Psoas muscle (tissue), 8 donors: ENCODE data around the gene RAPGEF5. TPM values are rescaled to one million over a fixed set of nuclear protein-coding genes. Genes with fewer than 3 reads are reported as not detected.

Experiments used
- ATAC-seq, 4 donors: fragments of 200-7000 bp; cut with Tn5 transposase; one replicate each; pipeline ENCODE4 v1.9.1; 2020; ENCODE audit warnings: moderate library complexity in 3 of 4, mild to moderate bottlenecking in 2 of 4
- DNase-seq, 2 donors: peaks; one replicate each; pipeline ENCODE4 v3.0.0-alpha.2; 2020
- H3K27ac ChIP-seq: fragments of 200-600 bp; one replicate; pipeline ENCODE4 v1.8.0; 2022
- H3K27me3 ChIP-seq, 3 donors: fragments of 200-600 bp in 1 of 3; one replicate each; pipeline versions ENCODE4 v1.6.1 to v1.8.0; 2013 to 2022; ENCODE audit warnings: low read length in 2 of 3, mild to moderate bottlenecking in 2 of 3, moderate library complexity in 1 of 3; ENCODE audit not compliant: insufficient read depth in 3 of 3
- H3K36me3 ChIP-seq, 2 donors: fragments of 200-600 bp in 1 of 2; one replicate each; pipeline versions ENCODE4 v1.6.1 to v1.8.0; 2013 to 2022; ENCODE audit warnings: low read depth in 1 of 2, mild to moderate bottlenecking in 1 of 2, moderate library complexity in 1 of 2; ENCODE audit not compliant: insufficient read depth in 1 of 2
- H3K4me1 ChIP-seq: fragments of 200-600 bp; one replicate; pipeline ENCODE4 v1.8.0; 2022
- H3K4me3 ChIP-seq: fragments of 200-600 bp; one replicate; pipeline ENCODE4 v1.8.0; 2022; ENCODE audit warnings: mild to moderate bottlenecking
- H3K9me3 ChIP-seq: fragments of 200-600 bp; one replicate; pipeline ENCODE4 v1.8.0; 2022
- WGBS, 3 donors: extraction: QIAGEN DNeasy Blood & Tissue Kit; methylation state at CpG; one replicate each; pipeline versions ENCODE4 v1.1.6 to v1.1.7; 2013; 5-methylcytosine and 5-hydroxymethylcytosine counted together
- intact Hi-C, 2 donors: fragments of 100-400 bp; cut with DNase I; formaldehyde crosslinking; loops; one replicate each; pipeline versions ENCODE4 v1.11.0 to v1.14.2; 2022
- polyA plus RNA-seq, 3 donors: library from polyadenylated mRNA; stranded (reverse); fragments of 200-250 nt; gene quantifications; one replicate each; pipeline ENCODE4 v1.2.3, GENCODE V29; 2013
- total RNA-seq, 4 donors: library from RNA; stranded (reverse); fragmentation: NEBNext Ultra II Directional in 2 of 4; extraction: Animal tissue kit (Norgen Biotek cat#: 25700) in 2 of 4; gene quantifications; one replicate each; pipeline versions ENCODE4 v1.2.1 to v1.2.4, GENCODE V29; 2021 to 2023
- TF ChIP-seq, protein P1 (sequence below): fragments of 200-600 bp; IDR thresholded peaks from one replicate; pipeline ENCODE4 v1.8.0; 2022; ENCODE audit warnings: antibody characterized with exemption
- donor health status: healthy with polysubstance abuse.
- donor health status: DM: no; HTN: no; CAD: no; lungs with moderate emphysema.
- donor health status: Bipolar disorder and iron deficiency.
- donor health status: healthy.
- donor health status: DM: yes; HTN: yes; CAD: no.
- donor health status: DM: no; HTN: no; CAD: no.
- donor health status: DM: no; HTN: no; CAD: no.
- donor health status: DM: yes; HTN: yes; CAD: no.

The RAPGEF5 gene
- total and polyA plus RNA-seq, 7 donors: 2.6 to 10.8 (median 5.5) TPM

DNA sequence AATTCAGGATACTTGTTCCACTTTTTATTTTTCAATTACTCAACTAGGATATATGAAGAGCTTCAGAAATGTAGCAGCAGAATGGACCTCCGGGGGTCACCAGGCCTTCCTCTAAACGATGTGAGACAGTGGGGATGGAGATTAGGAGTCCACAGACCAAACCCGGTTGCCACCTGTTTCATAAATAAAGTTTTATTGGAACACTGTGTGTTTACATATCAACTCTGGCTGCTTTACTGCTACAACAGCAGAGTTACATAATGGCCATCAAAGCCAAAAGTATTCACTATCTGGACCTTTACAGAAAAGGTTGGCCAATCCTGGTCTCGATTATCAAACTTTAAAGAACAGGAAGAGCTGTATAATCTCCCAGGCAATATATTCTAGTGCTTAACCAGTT lies 30.8 kb downstream of the RAPGEF5 start:
- Histone ChIP-seq H3K36me3 (no peaks in the 10 kb centered on the region), H3K4me1 (no peaks in the 10 kb centered on the region), H3K9me3 (no peaks in the 10 kb centered on the region), H3K4me3 (no peak overlapping the region), H3K27me3 (no peaks in the 10 kb centered on the region), H3K27ac (no peak overlapping the region)
- ATAC-seq: no peak
- WGBS, 3 donors: 47 to 73% (median 57%) methylated on average over 4 of the region's 4 CpGs
- no peak for DNase-seq
- TF ChIP-seq, protein P1, sequence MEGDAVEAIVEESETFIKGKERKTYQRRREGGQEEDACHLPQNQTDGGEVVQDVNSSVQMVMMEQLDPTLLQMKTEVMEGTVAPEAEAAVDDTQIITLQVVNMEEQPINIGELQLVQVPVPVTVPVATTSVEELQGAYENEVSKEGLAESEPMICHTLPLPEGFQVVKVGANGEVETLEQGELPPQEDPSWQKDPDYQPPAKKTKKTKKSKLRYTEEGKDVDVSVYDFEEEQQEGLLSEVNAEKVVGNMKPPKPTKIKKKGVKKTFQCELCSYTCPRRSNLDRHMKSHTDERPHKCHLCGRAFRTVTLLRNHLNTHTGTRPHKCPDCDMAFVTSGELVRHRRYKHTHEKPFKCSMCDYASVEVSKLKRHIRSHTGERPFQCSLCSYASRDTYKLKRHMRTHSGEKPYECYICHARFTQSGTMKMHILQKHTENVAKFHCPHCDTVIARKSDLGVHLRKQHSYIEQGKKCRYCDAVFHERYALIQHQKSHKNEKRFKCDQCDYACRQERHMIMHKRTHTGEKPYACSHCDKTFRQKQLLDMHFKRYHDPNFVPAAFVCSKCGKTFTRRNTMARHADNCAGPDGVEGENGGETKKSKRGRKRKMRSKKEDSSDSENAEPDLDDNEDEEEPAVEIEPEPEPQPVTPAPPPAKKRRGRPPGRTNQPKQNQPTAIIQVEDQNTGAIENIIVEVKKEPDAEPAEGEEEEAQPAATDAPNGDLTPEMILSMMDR: no peak
- intact Hi-C loops: no loop called here

DNA sequence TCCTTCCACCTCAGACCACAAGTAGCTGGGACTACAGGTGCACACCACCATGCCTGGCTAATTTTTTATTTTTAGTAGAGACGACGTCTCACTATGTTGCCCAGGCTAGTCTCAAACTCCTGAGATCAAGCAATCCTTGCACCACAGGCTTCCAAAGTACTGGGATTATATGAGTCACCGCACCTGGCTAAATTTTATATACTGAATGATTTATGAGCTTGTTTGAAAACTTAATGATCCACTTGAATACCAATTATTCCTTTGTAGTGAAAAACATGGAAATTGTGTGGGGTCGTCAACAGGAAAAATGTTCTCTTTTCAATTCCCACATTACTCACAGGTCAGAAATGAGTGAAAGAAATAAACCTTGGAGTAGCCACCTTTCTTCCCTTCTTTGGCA lies 31.3 kb downstream of the RAPGEF5 start:
- Histone ChIP-seq H3K27ac (no peak overlapping the region), H3K27me3 (no peaks in the 10 kb centered on the region), H3K4me1 (no peaks in the 10 kb centered on the region), H3K36me3 (no peaks in the 10 kb centered on the region), H3K4me3 (no peak overlapping the region), H3K9me3 (no peaks in the 10 kb centered on the region)
- TF ChIP-seq, protein P1: no peak
- intact Hi-C loops: no loop called here
- ATAC-seq (no peak), DNase-seq (no peak)
- 74 to 82% (median 77%) methylated on average over 4 of the region's 4 CpGs for WGBS, 3 donors

DNA sequence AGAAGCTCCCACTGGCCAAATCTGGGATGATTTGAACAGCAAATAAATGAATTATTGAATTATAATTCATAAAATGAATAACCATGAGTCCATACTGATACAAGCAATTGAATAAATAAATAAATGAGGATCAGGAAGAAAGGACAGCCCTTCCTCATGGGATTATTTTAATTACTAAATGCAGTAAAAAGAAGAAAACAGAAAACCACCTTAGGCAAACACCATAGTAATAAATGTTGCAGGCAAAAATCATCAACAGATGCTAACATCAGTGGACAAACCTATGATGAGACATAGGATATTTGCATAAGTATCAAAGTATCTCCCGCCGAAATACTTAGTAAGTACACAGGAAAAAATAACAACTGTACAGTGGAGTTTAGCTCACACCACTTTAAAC lies 33.2 kb downstream of the RAPGEF5 start:
- TF ChIP-seq, protein P1: no peak
- WGBS, 3 donors: 91 to 99% (median 98%) methylated on average over 2 of the region's 2 CpGs
- Histone ChIP-seq H3K27me3 (no peaks in the 10 kb centered on the region), H3K4me1 (no peaks in the 10 kb centered on the region), H3K36me3 (no peaks in the 10 kb centered on the region), H3K4me3 (no peak overlapping the region), H3K27ac (no peak overlapping the region), H3K9me3 (no peaks in the 10 kb centered on the region)
- intact Hi-C loops: no loop called here
- no peak for ATAC-seq
- no peak for DNase-seq

DNA sequence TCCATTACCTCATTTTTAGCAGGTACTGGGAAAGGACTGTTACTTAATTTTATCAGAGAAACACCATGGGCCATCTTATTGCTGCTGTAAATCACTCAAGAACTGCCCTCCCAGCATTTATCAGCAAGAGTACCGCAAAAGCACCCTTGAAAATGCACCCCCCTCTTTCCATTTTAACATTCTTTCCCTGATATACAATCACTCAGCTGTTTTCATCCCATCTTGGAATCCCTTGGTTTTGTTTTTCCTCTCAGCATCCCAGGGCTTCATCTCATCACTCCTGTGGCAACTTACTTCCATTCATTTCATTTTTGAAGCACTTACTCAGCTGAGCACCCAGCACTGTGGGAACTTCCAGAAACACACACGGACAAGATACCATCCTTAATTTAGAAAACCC lies 36.5 kb downstream of the RAPGEF5 start:
- Histone ChIP-seq H3K27ac (no peak overlapping the region), H3K4me1 (no peaks in the 10 kb centered on the region), H3K9me3 (no peaks in the 10 kb centered on the region), H3K36me3 (no peaks in the 10 kb centered on the region), H3K4me3 (no peak overlapping the region), H3K27me3 (no peaks in the 10 kb centered on the region)
- intact Hi-C loops: no loop called here
- no peak for DNase-seq
- no peak for ATAC-seq
- TF ChIP-seq, protein P1: no peak
- 30 to 45% (median 30%) methylated on average over 2 of the region's 2 CpGs for WGBS, 3 donors
